HL-60/S4 treated with retinoic acid at 250 ng/mL for 4 days and 3 days (cell line): Measurements from ENCODE around the gene LRP2BP.
"Not testable (repeated sequence)": the region's sequence is repeated elsewhere in the genome, so short reads cannot be mapped to it uniquely, and the experiment has no call there.

Experiments used
- in situ Hi-C: fragments of 300-500 bp; cut with MboI; formaldehyde crosslinking; loops from 2 replicates; pipeline ENCODE4 v1.7.0; 2022; ENCODE audit warnings: low sequenced_read_pairs

Gene LRP2BP

DNA sequence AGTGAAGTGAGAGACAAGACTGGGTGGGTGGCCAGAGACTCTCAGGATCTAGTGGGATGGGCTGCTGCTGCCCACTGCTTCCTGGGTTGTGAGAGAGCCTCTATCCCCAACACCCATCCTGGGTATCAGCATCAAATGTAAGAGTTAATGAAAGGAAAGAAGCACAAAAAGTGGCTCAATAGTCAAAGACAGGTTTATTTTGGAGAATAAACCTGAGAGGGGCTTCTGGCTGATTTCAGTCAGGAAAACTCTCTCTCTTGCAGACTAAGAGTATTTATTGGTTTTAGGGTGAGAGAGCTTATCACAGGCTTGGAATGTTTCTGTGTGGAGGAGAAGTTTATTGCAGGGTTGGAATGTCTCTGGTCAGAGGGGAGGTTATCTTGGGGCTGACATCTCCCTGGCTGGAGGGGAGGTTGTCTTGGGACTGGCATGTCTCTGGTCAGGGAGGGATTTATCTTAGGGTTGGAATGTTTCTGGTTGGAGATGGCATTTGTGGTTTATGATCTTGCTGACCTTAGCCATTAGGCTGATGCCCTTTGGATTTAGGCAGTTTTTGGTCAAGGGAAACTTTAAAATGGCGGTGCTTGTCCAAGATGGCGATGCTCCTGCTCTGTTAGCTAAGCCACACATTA lies 65.7 kb downstream of the LRP2BP start:
- in situ Hi-C loops, result not testable (repeated sequence)

DNA sequence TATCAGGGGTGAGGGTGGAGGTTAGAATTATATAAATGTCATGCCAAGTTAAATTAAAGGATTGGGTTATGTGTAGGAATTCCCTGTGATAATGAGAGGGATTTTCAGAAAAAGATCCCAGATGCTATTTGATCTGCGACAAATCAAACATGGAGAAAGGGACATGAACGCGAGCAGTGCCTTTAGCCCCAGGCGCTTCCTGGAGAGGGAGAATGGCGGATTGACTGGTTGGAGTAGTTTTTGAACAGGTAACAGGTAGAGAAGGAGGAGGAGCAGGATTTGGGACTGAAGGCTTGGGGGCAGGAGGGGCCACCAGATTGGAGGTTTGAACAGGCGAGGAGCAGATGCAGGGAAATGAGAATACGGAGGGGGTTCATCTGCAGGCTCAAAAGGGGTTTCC lies 67.1 kb downstream of the LRP2BP start:
- in situ Hi-C loops, result no loop called here

DNA sequence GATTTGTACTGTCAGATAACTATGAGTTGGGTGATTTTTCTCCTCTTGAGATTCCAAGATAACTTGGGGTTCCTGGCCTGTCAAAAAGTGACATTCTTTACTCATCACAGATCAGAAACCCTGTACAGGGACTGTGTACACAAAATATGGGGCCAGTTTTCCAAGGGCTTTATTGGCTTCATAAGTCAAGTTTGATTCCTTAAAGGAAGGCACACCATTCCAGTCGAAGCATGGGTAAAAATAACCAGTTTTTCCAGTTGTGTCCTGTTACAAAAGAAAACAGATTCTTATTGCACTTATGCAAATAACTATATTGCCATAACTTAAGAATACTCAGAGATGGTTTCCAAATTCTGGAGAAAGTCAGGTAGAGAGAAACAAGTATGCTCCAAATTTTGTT lies 70.0 kb downstream of the LRP2BP start:
- in situ Hi-C loops, result not testable (repeated sequence)

DNA sequence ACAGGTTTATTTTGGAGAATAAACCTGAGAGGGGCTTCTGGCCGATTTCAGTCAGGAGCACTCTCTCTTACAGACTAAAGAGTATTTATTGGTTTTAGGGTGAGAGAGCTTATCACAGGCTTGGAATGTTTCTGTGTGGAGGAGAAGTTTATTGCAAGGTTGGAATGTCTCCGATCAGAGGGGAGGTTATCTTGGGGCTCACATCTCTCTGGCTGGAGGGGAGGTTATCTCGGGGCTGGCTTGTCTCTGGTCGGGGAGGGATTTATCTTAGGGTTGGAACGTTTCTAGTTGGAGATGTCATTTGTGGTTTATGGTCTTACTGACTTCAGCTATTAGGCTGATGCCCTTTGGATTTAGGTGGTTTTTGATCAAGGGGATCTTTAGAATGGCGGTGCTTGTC lies 71.4 kb downstream of the LRP2BP start:
- in situ Hi-C loops, result not testable (repeated sequence)

DNA sequence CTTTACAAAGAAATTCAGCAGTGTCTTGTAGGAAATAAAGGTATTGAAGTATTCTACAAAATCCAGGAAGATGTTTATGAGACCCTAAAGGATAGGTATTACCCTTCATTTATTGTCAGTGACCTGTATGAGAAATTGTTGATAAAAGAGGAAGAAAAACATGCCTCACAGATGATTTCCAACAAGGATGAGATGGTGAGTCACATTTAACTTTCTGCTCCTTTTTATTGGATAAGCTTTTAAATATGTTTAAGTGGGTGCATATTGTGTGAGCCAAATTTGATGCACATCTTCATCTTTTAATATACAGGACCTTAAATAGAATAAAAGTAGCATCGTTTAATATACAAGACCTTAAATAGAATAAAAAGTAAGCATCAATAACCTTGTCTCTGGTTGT lies 72.1 kb downstream of the LRP2BP start:
- in situ Hi-C loops, result no loop called here

DNA sequence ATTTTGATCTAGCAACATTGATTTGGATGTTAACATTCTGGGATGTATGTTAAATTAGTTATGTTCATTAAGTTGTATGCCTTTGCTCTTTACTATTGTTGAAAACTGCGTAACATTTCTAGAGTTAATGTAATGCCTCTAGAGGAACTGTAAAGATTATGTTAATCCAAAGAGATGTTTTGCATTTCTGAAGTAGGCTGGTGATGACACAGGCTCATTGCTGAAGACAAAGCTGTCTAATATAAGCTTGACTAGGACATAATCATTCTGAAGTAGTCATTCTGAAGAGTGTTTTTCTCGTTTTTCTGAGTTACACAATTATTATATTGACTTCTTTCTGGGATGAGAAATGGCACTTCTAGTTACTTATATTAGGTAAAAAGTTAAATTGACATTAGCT lies 72.9 kb downstream of the LRP2BP start:
- in situ Hi-C loops, result no loop called here

DNA sequence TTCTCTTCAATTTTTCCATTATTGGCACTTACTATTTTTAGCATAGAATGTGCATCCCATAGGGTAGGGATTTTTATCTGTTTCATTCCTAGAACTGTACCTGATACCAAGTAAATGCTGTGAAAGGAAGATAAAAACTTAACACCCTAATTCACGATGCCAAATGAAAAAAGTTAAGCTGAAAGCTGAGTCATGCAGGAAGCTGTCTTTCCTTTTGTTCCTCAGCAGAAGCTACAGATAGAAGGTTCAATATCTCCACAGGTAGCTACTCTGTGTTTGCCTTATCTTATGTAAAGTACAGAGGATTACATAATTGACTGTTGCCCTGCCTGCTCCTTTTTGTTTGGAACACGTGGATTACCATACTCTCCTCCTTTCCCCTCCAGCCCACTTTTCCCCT lies 77.0 kb downstream of the LRP2BP start:
- in situ Hi-C loops, result no loop called here

DNA sequence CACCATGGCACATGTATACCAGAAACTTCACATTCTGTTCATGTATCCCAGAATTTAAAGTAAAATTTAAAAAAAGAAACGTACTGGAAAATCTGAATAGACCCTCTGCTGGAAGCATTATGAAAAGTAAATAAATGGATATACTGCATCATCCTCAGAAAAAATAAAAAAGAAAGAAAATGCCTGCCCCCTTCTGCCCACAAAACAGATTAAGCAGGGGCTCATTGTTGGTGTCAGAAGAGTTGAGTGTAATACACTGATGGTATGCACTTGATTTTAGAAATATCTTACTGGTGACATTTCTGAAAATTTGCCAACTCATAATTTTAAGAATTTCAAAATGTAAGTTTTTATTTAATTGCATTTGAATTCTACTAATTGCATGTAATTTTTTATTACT lies 77.8 kb downstream of the LRP2BP start:
- in situ Hi-C loops, result no loop called here

DNA sequence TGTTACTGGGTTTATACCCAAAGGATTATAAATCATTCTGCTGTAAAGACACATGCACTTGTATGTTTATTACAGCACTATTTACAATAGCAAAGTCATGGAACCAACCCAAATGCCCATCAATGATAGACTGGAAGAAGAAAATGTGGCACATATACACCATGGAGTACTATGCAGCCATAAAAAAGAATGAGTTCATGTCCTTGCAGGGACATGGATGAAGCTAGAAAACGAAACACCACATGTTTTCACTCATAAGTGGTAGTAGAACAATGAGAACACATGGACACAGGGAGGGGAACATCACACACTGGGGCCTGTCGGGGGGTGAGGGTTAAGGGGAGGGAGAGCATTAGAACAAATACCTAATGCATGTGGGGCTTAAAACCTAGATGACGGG lies 78.3 kb downstream of the LRP2BP start:
- in situ Hi-C loops, result not testable (repeated sequence)
